Upper lobe of left lung (tissue), 4 donors: ENCODE data around the gene FAM72B.
"Not testable (repeated sequence)": the region's sequence is repeated elsewhere in the genome, so short reads cannot be mapped to it uniquely, and the experiment has no call there.

Experiments
- CTCF ChIP-seq, 6 experiments: fragments of 450-650 bp in 4 of 6; fragments of 200-600 bp in 2 of 6; sonication (generic) in 2 of 6; IDR thresholded peaks; one replicate each; pipeline ENCODE4 v1.5.1; 2016 to 2019; ENCODE audit warnings: antibody characterized with exemption in 6 of 6
- EP300 ChIP-seq, 4 donors: sonication (generic); formaldehyde crosslinking; IDR thresholded peaks; one replicate each; pipeline ENCODE4 v1.5.1; 2017; ENCODE audit warnings: antibody characterized with exemption in 4 of 4, control low read depth in 2 of 4
- POLR2A ChIP-seq, 4 donors: fragments of 450-650 bp; IDR thresholded peaks; one replicate each; pipeline ENCODE4 v1.5.1; 2016 to 2017; ENCODE audit warnings: antibody characterized with exemption in 4 of 4, mild to moderate bottlenecking in 2 of 4
- POLR2AphosphoS5 ChIP-seq, 2 donors: sonication (generic); formaldehyde crosslinking; IDR thresholded peaks; one replicate each; pipeline ENCODE4 v1.5.1; 2017; ENCODE audit warnings: antibody characterized with exemption in 2 of 2

- not testable (repeated sequence) for TF ChIP-seq POLR2AphosphoS5, POLR2A, CTCF, EP300 (IDR thresholded peaks at IDR 0.05)
These were observed 31.4 kb downstream of the FAM72B start for GRCh38 chr1:121152788-121153187.
